K562 (cell line): ENCODE results near the gene TM4SF5.

ENCODE experiments used
- EZH2 ChIP-seq: IDR thresholded peaks from 2 replicates; pipeline ENCODE4 v1.6.1; 2012; ENCODE audit warnings: low read depth, mild to moderate bottlenecking, inconsistent platforms, low read length, borderline replicate concordance
- SP1 ChIP-seq: sonication (generic); formaldehyde crosslinking; IDR thresholded peaks from 2 replicates; pipeline ENCODE4 v1.8.1; 2022; ENCODE audit warnings: mild to moderate bottlenecking, missing genetic modification reagents
- TAF1 ChIP-seq: IDR thresholded peaks from 2 replicates; pipeline ENCODE4 v1.6.1; 2011; ENCODE audit warnings: mild to moderate bottlenecking, low read length, moderate library complexity; ENCODE audit not compliant: insufficient read depth, control insufficient read depth, severe bottlenecking; ENCODE audit errors: extremely low read depth
- TF ChIP-seq, protein P1 (sequence below), 2 experiments: fragments of 450-650 bp; IDR thresholded peaks; 2 replicates each; pipeline ENCODE4 v1.6.1; 2016
- TF ChIP-seq, protein P2 (sequence below), 3 experiments: IDR thresholded peaks in 2 of 3; conservative IDR thresholded peaks in 1 of 3; 2 replicates each; pipeline ENCODE4 v1.5.1; 2011 to 2012; ENCODE audit warnings: low read length in 3 of 3, mild to moderate bottlenecking in 3 of 3, control low read depth in 2 of 3, improper control_type of control experiment in 1 of 3, inconsistent platforms in 1 of 3, low read depth in 1 of 3, mixed read lengths in 1 of 3, moderate library complexity in 1 of 3; ENCODE audit not compliant: insufficient read depth in 2 of 3

DNA sequence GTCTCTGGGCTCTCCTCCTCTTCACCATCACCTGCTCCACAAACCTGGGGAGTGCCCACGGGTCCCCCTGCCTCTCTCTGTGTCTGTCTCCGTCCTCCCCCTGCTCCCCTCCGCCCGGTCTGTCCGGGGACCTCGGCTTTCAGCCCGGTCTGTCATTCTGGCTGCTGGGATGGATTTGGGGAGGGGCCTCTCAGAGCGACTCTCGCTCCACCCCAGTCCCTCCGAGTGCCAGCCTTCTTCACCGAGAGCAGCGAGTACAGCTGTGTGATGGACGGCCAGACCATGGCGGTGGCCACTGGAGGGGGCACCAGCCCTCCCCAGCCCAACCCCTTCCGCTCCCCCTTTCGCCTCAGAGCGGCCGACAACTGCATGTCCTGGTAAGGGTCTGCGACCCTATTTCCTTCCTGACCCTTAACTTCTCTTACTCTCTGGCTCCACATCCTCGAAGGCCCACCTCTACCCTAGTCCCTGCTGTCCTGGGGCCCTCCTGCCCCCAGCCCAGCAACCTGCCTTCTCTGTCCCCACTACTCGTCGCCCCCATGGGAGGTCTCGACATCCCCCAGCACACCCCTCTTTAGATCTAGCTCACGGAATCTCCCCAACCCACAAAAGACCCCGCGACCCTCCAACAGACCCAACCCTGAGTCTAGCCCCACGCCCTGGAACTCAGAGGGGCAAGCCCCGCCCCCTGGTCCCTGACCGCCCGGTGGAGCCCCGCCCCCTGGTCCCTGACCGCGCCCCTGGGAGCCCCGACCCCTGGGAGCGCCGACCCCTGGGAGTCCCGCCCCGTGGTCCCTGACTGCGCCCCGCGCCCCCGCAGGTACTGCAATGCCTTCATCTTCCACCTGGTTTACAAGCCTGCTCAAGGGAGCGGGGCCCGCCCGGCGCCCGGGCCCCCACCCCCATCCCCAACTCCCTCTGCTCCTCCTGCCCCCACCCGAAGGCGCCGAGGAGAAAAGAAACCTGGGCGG lies 26.4 kb upstream of the TM4SF5 start:
- TF ChIP-seq, protein P1, sequence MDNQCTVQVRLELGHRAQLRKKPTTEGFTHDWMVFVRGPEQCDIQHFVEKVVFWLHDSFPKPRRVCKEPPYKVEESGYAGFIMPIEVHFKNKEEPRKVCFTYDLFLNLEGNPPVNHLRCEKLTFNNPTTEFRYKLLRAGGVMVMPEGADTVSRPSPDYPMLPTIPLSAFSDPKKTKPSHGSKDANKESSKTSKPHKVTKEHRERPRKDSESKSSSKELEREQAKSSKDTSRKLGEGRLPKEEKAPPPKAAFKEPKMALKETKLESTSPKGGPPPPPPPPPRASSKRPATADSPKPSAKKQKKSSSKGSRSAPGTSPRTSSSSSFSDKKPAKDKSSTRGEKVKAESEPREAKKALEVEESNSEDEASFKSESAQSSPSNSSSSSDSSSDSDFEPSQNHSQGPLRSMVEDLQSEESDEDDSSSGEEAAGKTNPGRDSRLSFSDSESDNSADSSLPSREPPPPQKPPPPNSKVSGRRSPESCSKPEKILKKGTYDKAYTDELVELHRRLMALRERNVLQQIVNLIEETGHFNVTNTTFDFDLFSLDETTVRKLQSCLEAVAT (IDR thresholded peaks at IDR 0.05) = no peak
- TF ChIP-seq, protein P2, sequence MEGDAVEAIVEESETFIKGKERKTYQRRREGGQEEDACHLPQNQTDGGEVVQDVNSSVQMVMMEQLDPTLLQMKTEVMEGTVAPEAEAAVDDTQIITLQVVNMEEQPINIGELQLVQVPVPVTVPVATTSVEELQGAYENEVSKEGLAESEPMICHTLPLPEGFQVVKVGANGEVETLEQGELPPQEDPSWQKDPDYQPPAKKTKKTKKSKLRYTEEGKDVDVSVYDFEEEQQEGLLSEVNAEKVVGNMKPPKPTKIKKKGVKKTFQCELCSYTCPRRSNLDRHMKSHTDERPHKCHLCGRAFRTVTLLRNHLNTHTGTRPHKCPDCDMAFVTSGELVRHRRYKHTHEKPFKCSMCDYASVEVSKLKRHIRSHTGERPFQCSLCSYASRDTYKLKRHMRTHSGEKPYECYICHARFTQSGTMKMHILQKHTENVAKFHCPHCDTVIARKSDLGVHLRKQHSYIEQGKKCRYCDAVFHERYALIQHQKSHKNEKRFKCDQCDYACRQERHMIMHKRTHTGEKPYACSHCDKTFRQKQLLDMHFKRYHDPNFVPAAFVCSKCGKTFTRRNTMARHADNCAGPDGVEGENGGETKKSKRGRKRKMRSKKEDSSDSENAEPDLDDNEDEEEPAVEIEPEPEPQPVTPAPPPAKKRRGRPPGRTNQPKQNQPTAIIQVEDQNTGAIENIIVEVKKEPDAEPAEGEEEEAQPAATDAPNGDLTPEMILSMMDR (IDR thresholded peaks at IDR 0.05 in 2 of 3, conservative IDR thresholded peaks at IDR 0.05 in 1 of 3; ENCODE audit: insufficient read depth in 2 of 3, low read depth in 1 of 3, low read length in 3 of 3) = no peak
- TF ChIP-seq SP1 (CRISPR knock-in tag) (no peak), TAF1 (no peak), EZH2 (no peak)
